Measurements from ENCODE around the gene AIDA.

GRCh38 chr1:222713091-222713961 is 1.0 kb upstream of the AIDA start:
- TF ChIP-seq, protein P1, sequence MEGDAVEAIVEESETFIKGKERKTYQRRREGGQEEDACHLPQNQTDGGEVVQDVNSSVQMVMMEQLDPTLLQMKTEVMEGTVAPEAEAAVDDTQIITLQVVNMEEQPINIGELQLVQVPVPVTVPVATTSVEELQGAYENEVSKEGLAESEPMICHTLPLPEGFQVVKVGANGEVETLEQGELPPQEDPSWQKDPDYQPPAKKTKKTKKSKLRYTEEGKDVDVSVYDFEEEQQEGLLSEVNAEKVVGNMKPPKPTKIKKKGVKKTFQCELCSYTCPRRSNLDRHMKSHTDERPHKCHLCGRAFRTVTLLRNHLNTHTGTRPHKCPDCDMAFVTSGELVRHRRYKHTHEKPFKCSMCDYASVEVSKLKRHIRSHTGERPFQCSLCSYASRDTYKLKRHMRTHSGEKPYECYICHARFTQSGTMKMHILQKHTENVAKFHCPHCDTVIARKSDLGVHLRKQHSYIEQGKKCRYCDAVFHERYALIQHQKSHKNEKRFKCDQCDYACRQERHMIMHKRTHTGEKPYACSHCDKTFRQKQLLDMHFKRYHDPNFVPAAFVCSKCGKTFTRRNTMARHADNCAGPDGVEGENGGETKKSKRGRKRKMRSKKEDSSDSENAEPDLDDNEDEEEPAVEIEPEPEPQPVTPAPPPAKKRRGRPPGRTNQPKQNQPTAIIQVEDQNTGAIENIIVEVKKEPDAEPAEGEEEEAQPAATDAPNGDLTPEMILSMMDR (IDR thresholded peaks at IDR 0.05) = no peak
- peak; percentile 68 for TF ChIP-seq POLR2A (IDR thresholded peaks at IDR 0.05)
